RWPE2 (cell line): Measurements from ENCODE around the gene NMRAL1.

Experiments
- ATAC-seq: fragments of 200-7000 bp; cut with Tn5 transposase; 3 replicates; pipeline ENCODE4 v1.9.1; 2021; ENCODE audit warnings: low read depth
- DNase-seq: peaks from one replicate; pipeline ENCODE4 v3.0.0-alpha.2; 2020; ENCODE audit warnings: low spot score
- H3K27ac ChIP-seq: fragments of 450-650 bp; 2 replicates; pipeline ENCODE4 v1.5.1; 2017; ENCODE audit warnings: mild to moderate bottlenecking; ENCODE audit not compliant: poor library complexity, severe bottlenecking
- H3K27me3 ChIP-seq: fragments of 250-450 bp; sonication (Bioruptor Pico); 2 replicates; pipeline ENCODE4 v1.5.1; 2021; ENCODE audit warnings: mild to moderate bottlenecking, moderate library complexity; ENCODE audit not compliant: insufficient read depth, poor library complexity, severe bottlenecking
- H3K36me3 ChIP-seq: fragments of 250-450 bp; sonication (Bioruptor Pico); 2 replicates; pipeline ENCODE4 v1.5.1; 2020; ENCODE audit warnings: low read depth, mild to moderate bottlenecking, moderate library complexity
- H3K4me1 ChIP-seq: fragments of 250-450 bp; sonication (Bioruptor Pico); 2 replicates; pipeline ENCODE4 v1.5.1; 2021; ENCODE audit warnings: mild to moderate bottlenecking, moderate library complexity; ENCODE audit not compliant: insufficient read depth, poor library complexity, severe bottlenecking
- H3K4me3 ChIP-seq: fragments of 250-450 bp; sonication (Bioruptor Pico); 2 replicates; pipeline ENCODE4 v1.5.1; 2021; ENCODE audit warnings: mild to moderate bottlenecking, moderate library complexity; ENCODE audit not compliant: severe bottlenecking
- H3K9me3 ChIP-seq: fragments of 250-450 bp; sonication (Bioruptor Pico); 2 replicates; pipeline ENCODE4 v1.5.1; 2021; ENCODE audit warnings: mild to moderate bottlenecking, moderate library complexity; ENCODE audit not compliant: severe bottlenecking
- TF ChIP-seq, protein P1 (sequence below): fragments of 450-650 bp; IDR thresholded peaks from one replicate; pipeline ENCODE4 v1.5.1; 2017; ENCODE audit warnings: mild to moderate bottlenecking, moderate library complexity; ENCODE audit not compliant: poor library complexity, severe bottlenecking

NMRAL1 gene

DNA sequence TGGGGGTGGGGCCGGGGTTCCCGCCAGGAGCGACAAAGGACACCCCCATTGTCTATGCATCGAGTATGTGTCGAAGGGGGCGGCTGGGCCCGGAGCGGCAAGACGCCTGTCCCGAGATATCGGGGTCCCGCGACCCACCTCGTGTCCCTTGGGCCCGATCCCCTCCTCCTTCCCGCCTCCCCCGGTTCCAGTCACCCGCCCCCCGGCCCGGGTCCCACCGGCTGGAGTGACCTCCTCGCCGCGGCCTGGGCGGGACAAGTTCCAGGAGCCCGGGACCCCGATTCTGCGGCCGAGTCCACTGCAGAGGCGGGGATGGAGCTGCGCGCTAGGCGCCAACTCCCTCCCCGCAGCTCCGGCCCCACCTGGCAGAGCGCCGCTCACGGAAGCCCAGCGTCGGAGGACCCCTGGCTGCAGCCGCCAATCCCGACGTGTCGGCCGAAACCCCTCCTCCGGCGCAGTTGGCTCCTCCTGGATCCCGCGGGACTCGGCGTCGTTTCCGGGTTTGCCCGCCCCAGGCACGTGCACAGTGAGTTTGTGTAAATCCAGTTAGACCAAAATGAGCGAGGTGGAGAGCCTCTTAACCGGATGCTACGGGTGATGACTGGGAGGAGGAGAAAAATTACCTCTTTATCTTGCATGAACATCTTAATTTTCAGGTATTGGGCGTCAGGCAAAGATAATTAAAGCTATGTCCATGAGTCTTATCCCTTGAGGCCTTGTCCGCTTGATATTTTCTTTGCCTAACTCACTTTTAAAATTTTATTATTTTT lies at the start of gene NMRAL1:
NMRAL1 (minus strand) TSS at position 434 of the 770 bp plus-strand sequence. CDS start 493 bp downstream, outside the sequence.
- ATAC-seq: peak; percentile 77
- Histone ChIP-seq H3K4me1 (peaks cover 23% of the 10 kb centered on the region), H3K36me3 (peaks cover 35% of the 10 kb centered on the region), H3K27me3 (no peaks in the 10 kb centered on the region), H3K4me3 (peak within 1 kb of the TSS; percentile 50), H3K9me3 (no peaks in the 10 kb centered on the region), H3K27ac (peak within 1 kb of the TSS; percentile 78)
- DNase-seq: peak; percentile 94
- TF ChIP-seq, protein P1, sequence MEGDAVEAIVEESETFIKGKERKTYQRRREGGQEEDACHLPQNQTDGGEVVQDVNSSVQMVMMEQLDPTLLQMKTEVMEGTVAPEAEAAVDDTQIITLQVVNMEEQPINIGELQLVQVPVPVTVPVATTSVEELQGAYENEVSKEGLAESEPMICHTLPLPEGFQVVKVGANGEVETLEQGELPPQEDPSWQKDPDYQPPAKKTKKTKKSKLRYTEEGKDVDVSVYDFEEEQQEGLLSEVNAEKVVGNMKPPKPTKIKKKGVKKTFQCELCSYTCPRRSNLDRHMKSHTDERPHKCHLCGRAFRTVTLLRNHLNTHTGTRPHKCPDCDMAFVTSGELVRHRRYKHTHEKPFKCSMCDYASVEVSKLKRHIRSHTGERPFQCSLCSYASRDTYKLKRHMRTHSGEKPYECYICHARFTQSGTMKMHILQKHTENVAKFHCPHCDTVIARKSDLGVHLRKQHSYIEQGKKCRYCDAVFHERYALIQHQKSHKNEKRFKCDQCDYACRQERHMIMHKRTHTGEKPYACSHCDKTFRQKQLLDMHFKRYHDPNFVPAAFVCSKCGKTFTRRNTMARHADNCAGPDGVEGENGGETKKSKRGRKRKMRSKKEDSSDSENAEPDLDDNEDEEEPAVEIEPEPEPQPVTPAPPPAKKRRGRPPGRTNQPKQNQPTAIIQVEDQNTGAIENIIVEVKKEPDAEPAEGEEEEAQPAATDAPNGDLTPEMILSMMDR: no peak

DNA sequence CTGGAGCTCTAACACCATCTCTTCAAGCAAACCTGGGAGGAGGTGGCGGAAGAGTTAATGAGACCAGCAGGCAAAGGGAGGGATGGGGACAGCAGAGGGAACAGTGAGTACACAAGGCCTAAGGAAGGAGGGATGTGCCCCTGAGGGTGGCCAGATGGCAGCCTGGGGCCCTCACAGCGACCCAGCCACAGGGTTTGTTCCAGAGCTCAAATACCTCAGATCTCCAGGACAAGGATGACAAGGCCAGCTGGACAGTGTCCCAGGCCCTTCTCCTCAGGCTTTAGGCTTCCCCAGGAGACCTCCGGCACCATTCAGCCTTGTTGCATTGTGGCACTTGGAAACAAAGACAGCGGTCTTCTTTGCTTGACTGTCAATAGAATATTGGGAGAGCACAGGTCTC lies 49.3 kb upstream of the NMRAL1 start:
- no peaks in the 10 kb centered on the region for H3K9me3 ChIP-seq
- DNase-seq (no peak), ATAC-seq (no peak)
- no peaks in the 10 kb centered on the region for H3K4me1 ChIP-seq
- TF ChIP-seq, protein P1: no peak
- no peak overlapping the region for H3K27ac ChIP-seq
- no peaks in the 10 kb centered on the region; the same call in 1 of the 2 replicates for H3K36me3 ChIP-seq
- H3K27me3 ChIP-seq: no peaks in the 10 kb centered on the region
- H3K4me3 ChIP-seq: no peak overlapping the region

GRCh38 chr16:4522051-4522581 lies 47.7 kb upstream of the NMRAL1 start:
- TF ChIP-seq, protein P1: no peak
- ATAC-seq: no peak
- Histone ChIP-seq H3K36me3 (no peaks in the 10 kb centered on the region), H3K27ac (no peak overlapping the region), H3K27me3 (no peaks in the 10 kb centered on the region), H3K9me3 (no peaks in the 10 kb centered on the region), H3K4me1 (no peaks in the 10 kb centered on the region), H3K4me3 (no peak overlapping the region)
- no peak for DNase-seq

DNA sequence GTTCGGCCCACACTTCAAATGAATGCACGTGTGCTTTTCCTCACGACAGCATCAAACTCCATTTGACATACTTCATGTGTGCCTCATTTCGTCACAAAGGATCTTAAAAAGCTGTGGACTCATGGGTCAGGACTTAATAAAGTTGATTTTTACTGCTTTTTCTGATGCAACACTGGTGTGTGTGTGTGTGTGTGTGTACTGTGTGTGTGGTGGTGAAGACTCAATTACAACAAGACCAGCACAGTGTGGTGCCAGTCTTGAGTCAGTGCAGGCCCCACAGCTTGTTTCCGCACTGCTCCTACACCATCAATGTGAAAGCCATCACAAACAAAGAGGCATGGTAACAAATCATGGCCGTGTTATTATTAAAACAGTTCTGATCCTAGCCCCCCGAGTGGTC lies 46.5 kb upstream of the NMRAL1 start:
- H3K4me3 ChIP-seq: no peak overlapping the region
- ATAC-seq (no peak), DNase-seq (no peak)
- no peak overlapping the region for H3K27ac ChIP-seq
- no peaks in the 10 kb centered on the region for H3K9me3 ChIP-seq
- H3K4me1 ChIP-seq: no peaks in the 10 kb centered on the region
- H3K27me3 ChIP-seq: no peaks in the 10 kb centered on the region
- TF ChIP-seq, protein P1: no peak
- no peaks in the 10 kb centered on the region for H3K36me3 ChIP-seq
